Measurements from ENCODE around the gene KLF3. TPM values are rescaled to one million over a fixed set of nuclear protein-coding genes. Genes with fewer than 3 reads are reported as not detected.

KLF3 gene
- total RNA-seq, 1 donor from 2014 or later: 38.4 TPM

DNA sequence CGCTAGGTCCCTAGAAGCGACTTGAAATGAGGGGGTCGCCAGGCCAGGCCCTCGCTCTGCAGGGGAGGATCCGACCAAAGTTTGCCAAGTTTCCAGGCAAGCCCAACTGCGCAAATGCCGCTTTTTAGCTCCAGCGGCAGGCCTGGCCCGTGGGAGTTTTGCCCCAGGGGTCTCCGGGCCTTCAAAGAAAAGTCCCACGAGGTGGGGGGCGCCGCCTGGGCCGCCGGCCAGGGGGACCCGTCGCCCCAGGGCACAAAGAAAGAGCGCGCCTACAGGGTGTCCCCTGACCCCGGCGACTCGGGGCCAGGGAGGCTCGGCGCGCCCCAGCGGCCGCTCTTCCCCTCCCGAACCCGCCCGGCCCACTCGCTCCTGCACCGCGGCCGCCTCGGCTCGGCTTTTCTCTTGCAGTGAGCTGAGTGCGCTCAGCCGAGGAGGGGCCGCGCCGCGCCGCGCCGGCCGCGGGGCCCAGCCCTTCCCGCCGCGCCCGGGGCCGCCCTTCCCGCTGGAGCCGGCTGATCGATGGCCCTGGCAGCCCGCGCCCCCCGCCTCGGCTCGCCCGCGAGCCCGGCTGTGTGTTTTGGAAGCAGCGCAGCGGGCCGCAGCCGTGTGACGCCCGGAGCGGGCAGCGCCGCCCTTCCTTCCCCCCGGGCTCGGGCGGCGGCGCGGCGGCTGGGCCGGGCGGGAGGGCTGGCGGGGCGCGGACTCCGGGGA is 754 bp upstream of the KLF3 start:
- Mint-ChIP-seq H3K27ac (ENCODE audit: unreplicated experiment) (peak overlapping the region; percentile 94), H3K27me3 (ENCODE audit: low read depth) (no peaks in the 10 kb centered on the region), H3K4me1 (peaks cover 48% of the 10 kb centered on the region), H3K36me3 (ENCODE audit: low read depth) (peaks cover 5% of the 10 kb centered on the region), H3K9me3 (no peaks in the 10 kb centered on the region), H3K4me3 (peak overlapping the region; percentile 91)
- DNase-seq (ENCODE audit: low read depth, low spot score): peak; percentile 51
- no peak for TF ChIP-seq CTCF (conservative IDR thresholded peaks at IDR 0.05)

DNA sequence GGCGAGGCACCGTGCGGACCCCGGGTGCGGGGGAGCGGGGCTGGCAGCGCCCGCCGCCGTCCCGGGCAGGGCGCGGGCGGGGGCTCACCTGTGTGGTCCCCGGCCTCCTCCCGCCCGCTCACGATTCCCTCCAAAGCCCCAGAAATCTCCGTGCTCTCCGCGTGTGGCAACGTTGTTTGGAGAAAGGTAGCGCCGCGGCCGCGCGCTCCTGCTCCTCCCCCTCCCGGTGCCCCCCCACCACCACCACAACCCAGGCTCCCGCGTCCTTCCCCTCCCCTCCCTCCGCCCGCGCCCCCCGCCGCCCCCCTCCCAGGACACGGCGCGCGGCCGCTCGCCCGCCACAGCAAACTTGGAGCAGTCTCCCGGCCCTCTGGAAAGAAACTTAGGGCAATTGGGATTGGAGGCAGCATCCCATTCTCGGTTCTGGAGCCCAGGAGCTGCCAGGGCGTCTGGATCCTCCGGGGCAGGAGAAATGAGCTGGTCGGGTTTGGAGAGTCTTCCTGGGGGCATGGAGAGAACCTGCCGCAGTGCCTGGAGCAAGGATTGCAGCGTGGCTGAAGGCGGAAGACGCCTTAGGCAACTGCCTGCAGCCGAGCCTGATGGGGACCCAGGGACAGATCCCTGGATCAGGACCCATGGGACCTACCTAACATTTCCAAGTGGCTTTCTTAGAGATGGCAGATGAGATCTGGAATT is 855 bp downstream of the KLF3 start:
- peaks cover 5% of the 10 kb centered on the region for H3K36me3 Mint-ChIP-seq (ENCODE audit: low read depth)
- H3K9me3 Mint-ChIP-seq: no peaks in the 10 kb centered on the region
- H3K27me3 Mint-ChIP-seq (ENCODE audit: low read depth): no peaks in the 10 kb centered on the region
- TF ChIP-seq CTCF (conservative IDR thresholded peaks at IDR 0.05): no peak
- H3K4me1 Mint-ChIP-seq: peaks cover 64% of the 10 kb centered on the region
- H3K27ac Mint-ChIP-seq (ENCODE audit: unreplicated experiment): peak overlapping the region; percentile 87
- H3K4me3 Mint-ChIP-seq: peak overlapping the region; percentile 97
- DNase-seq (ENCODE audit: low read depth, low spot score): peak; percentile 27

GRCh38 chr4:38665551-38666411 is 1.8 kb downstream of the KLF3 start:
- DNase-seq (ENCODE audit: low read depth, low spot score): no peak
- peaks cover 3% of the 10 kb centered on the region for H3K36me3 Mint-ChIP-seq (ENCODE audit: low read depth)
- TF ChIP-seq CTCF (conservative IDR thresholded peaks at IDR 0.05): no peak
- no peaks in the 10 kb centered on the region for H3K27me3 Mint-ChIP-seq (ENCODE audit: low read depth)
- H3K27ac Mint-ChIP-seq (ENCODE audit: unreplicated experiment): peak overlapping the region; percentile 99
- peaks cover 74% of the 10 kb centered on the region for H3K4me1 Mint-ChIP-seq
- no peaks in the 10 kb centered on the region for H3K9me3 Mint-ChIP-seq
- peak overlapping the region; percentile 97 for H3K4me3 Mint-ChIP-seq

DNA sequence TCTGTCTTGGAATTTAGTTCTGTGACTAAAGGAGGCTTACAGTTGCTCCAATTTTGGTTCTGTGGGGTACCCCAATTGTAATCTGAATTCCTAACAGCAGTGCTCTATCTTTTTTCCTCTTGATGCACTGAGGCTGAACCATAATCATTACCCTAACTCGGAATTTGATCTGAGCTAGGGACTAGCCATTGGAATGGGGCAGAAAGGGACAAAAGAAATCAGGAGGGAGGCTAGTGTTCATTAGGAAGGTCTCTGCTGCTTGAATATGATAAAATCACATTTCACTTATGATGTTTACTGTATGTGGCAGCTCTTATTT is 2.7 kb downstream of the KLF3 start:
- Mint-ChIP-seq H3K4me1 (peaks cover 78% of the 10 kb centered on the region), H3K27me3 (ENCODE audit: low read depth) (no peaks in the 10 kb centered on the region), H3K4me3 (peak overlapping the region; percentile 97), H3K9me3 (no peaks in the 10 kb centered on the region), H3K36me3 (ENCODE audit: low read depth) (no peaks in the 10 kb centered on the region), H3K27ac (ENCODE audit: unreplicated experiment) (peak overlapping the region; percentile 99)
- TF ChIP-seq CTCF (conservative IDR thresholded peaks at IDR 0.05): no peak
- no peak for DNase-seq (ENCODE audit: low read depth, low spot score)

GRCh38 chr4:38667085-38667893 is 3.3 kb downstream of the KLF3 start:
- peak overlapping the region; percentile 97 for H3K4me3 Mint-ChIP-seq
- no peaks in the 10 kb centered on the region for H3K27me3 Mint-ChIP-seq (ENCODE audit: low read depth)
- no peaks in the 10 kb centered on the region for H3K9me3 Mint-ChIP-seq
- TF ChIP-seq CTCF (conservative IDR thresholded peaks at IDR 0.05): no peak
- peak overlapping the region; percentile 99 for H3K27ac Mint-ChIP-seq (ENCODE audit: unreplicated experiment)
- no peaks in the 10 kb centered on the region for H3K36me3 Mint-ChIP-seq (ENCODE audit: low read depth)
- peaks cover 78% of the 10 kb centered on the region for H3K4me1 Mint-ChIP-seq
- peak; percentile 52 for DNase-seq (ENCODE audit: low read depth, low spot score)
